ENCODE results near the gene JAG2. TPM values are rescaled to one million over a fixed set of nuclear protein-coding genes. Genes with fewer than 3 reads are reported as not detected.

Gene JAG2
- total RNA-seq, 1 experiment from 2014 or later = 17.9 TPM

GRCh38 chr14:105207996-105208737 lies 39.6 kb upstream of the JAG2 start:
- Histone ChIP-seq H3K4me3 (ENCODE audit: insufficient read depth, low read depth, low read length) (no peak overlapping the region), H3K36me3 (replicated peaks; ENCODE audit: control insufficient read depth, insufficient read depth, low read length) (no peaks in the 10 kb centered on the region; the same call in 1 of the 2 replicates), H3K27me3 (ENCODE audit: control insufficient read depth, insufficient read depth, low read length) (peaks cover 1% of the 10 kb centered on the region; the same call in 1 of the 2 replicates)
- peak; percentile 79 for DNase-seq

GRCh38 chr14:105207460-105207901 lies 38.9 kb upstream of the JAG2 start:
- peaks cover 2% of the 10 kb centered on the region; the same call in 1 of the 2 replicates for H3K27me3 ChIP-seq (ENCODE audit: control insufficient read depth, insufficient read depth, low read length)
- H3K36me3 ChIP-seq (replicated peaks; ENCODE audit: control insufficient read depth, insufficient read depth, low read length) = no peaks in the 10 kb centered on the region; the same call in 1 of the 2 replicates
- DNase-seq = peak; percentile 90
- H3K4me3 ChIP-seq (ENCODE audit: insufficient read depth, low read depth, low read length) = no peak overlapping the region

- Histone ChIP-seq H3K27me3 (ENCODE audit: control insufficient read depth, insufficient read depth, low read length) (peaks cover 2% of the 10 kb centered on the region; the same call in 1 of the 2 replicates), H3K4me3 (ENCODE audit: insufficient read depth, low read depth, low read length) (no peak overlapping the region), H3K36me3 (replicated peaks; ENCODE audit: control insufficient read depth, insufficient read depth, low read length) (no peaks in the 10 kb centered on the region; the same call in 1 of the 2 replicates)
- no peak for DNase-seq
Observed at GRCh38 chr14:105206873-105207272, 38.3 kb upstream of the JAG2 start.

- peaks cover 2% of the 10 kb centered on the region; the same call in 1 of the 2 replicates for H3K27me3 ChIP-seq (ENCODE audit: control insufficient read depth, insufficient read depth, low read length)
- no peak overlapping the region for H3K4me3 ChIP-seq (ENCODE audit: insufficient read depth, low read depth, low read length)
- no peaks in the 10 kb centered on the region; the same call in 1 of the 2 replicates for H3K36me3 ChIP-seq (replicated peaks; ENCODE audit: control insufficient read depth, insufficient read depth, low read length)
- DNase-seq = peak; percentile 79
Observed at GRCh38 chr14:105205673-105206208, 37.2 kb upstream of the JAG2 start.

GRCh38 chr14:105204931-105205672 lies 36.5 kb upstream of the JAG2 start:
- Histone ChIP-seq H3K36me3 (replicated peaks; ENCODE audit: control insufficient read depth, insufficient read depth, low read length) (no peaks in the 10 kb centered on the region; the same call in 1 of the 2 replicates), H3K27me3 (ENCODE audit: control insufficient read depth, insufficient read depth, low read length) (peaks cover 2% of the 10 kb centered on the region; the same call in 1 of the 2 replicates), H3K4me3 (ENCODE audit: insufficient read depth, low read depth, low read length) (no peak overlapping the region)
- no peak for DNase-seq

GRCh38 chr14:105204206-105204930 lies 35.8 kb upstream of the JAG2 start:
- no peaks in the 10 kb centered on the region for H3K36me3 ChIP-seq (replicated peaks; ENCODE audit: control insufficient read depth, insufficient read depth, low read length)
- DNase-seq = no peak
- H3K27me3 ChIP-seq (ENCODE audit: control insufficient read depth, insufficient read depth, low read length) = peaks cover 2% of the 10 kb centered on the region; the same call in 1 of the 2 replicates
- H3K4me3 ChIP-seq (ENCODE audit: insufficient read depth, low read depth, low read length) = no peak overlapping the region

GRCh38 chr14:105203701-105204100 lies 35.1 kb upstream of the JAG2 start:
- no peak for DNase-seq
- H3K4me3 ChIP-seq (ENCODE audit: insufficient read depth, low read depth, low read length) = no peak overlapping the region

GRCh38 chr14:105203057-105203531 lies 34.5 kb upstream of the JAG2 start:
- H3K36me3 ChIP-seq (replicated peaks; ENCODE audit: control insufficient read depth, insufficient read depth, low read length) = no peaks in the 10 kb centered on the region
- DNase-seq = peak; percentile 97
- no peak overlapping the region for H3K4me3 ChIP-seq (ENCODE audit: insufficient read depth, low read depth, low read length)
- peaks cover 4% of the 10 kb centered on the region for H3K27me3 ChIP-seq (ENCODE audit: control insufficient read depth, insufficient read depth, low read length)

More at GRCh38 chr14:105203701-105204100, 35.1 kb upstream of the JAG2 start:
- Histone ChIP-seq H3K27me3 (ENCODE audit: control insufficient read depth, insufficient read depth, low read length) (peaks cover 2% of the 10 kb centered on the region; the same call in 1 of the 2 replicates), H3K36me3 (replicated peaks; ENCODE audit: control insufficient read depth, insufficient read depth, low read length) (no peaks in the 10 kb centered on the region)

GRCh38 chr14:105201925-105202513 lies 33.4 kb upstream of the JAG2 start:
- Histone ChIP-seq H3K27me3 (ENCODE audit: control insufficient read depth, insufficient read depth, low read length) (peaks cover 5% of the 10 kb centered on the region), H3K4me3 (ENCODE audit: insufficient read depth, low read depth, low read length) (no peak overlapping the region), H3K36me3 (replicated peaks; ENCODE audit: control insufficient read depth, insufficient read depth, low read length) (no peaks in the 10 kb centered on the region)
- no peak for DNase-seq

- peak; percentile 90 for DNase-seq
- H3K4me3 ChIP-seq (ENCODE audit: insufficient read depth, low read depth, low read length) = no peak overlapping the region
- no peaks in the 10 kb centered on the region for H3K36me3 ChIP-seq (replicated peaks; ENCODE audit: control insufficient read depth, insufficient read depth, low read length)
- H3K27me3 ChIP-seq (ENCODE audit: control insufficient read depth, insufficient read depth, low read length) = peaks cover 5% of the 10 kb centered on the region
Observed at GRCh38 chr14:105201156-105201924, 32.8 kb upstream of the JAG2 start.

- H3K4me3 ChIP-seq (ENCODE audit: insufficient read depth, low read depth, low read length) = no peak overlapping the region
- H3K36me3 ChIP-seq (replicated peaks; ENCODE audit: control insufficient read depth, insufficient read depth, low read length) = no peaks in the 10 kb centered on the region
- no peak for DNase-seq
- H3K27me3 ChIP-seq (ENCODE audit: control insufficient read depth, insufficient read depth, low read length) = peaks cover 5% of the 10 kb centered on the region
Observed at GRCh38 chr14:105200641-105201040, 32.1 kb upstream of the JAG2 start.

GRCh38 chr14:105200074-105200473 lies 31.5 kb upstream of the JAG2 start:
- DNase-seq = no peak
- H3K27me3 ChIP-seq (ENCODE audit: control insufficient read depth, insufficient read depth, low read length) = peaks cover 5% of the 10 kb centered on the region
- H3K36me3 ChIP-seq (replicated peaks; ENCODE audit: control insufficient read depth, insufficient read depth, low read length) = no peaks in the 10 kb centered on the region
- H3K4me3 ChIP-seq (ENCODE audit: insufficient read depth, low read depth, low read length) = no peak overlapping the region

- H3K36me3 ChIP-seq (replicated peaks; ENCODE audit: control insufficient read depth, insufficient read depth, low read length) = no peaks in the 10 kb centered on the region
- H3K4me3 ChIP-seq (ENCODE audit: insufficient read depth, low read depth, low read length) = no peak overlapping the region
- DNase-seq = no peak
Observed at GRCh38 chr14:105199093-105199492, 30.5 kb upstream of the JAG2 start.

More at GRCh38 chr14:105199093-105199492, 30.5 kb upstream of the JAG2 start:
- H3K27me3 ChIP-seq (ENCODE audit: control insufficient read depth, insufficient read depth, low read length) = peaks cover 5% of the 10 kb centered on the region
